ENCODE measurements around the gene ARL3. TPM values are rescaled to one million over a fixed set of nuclear protein-coding genes. Genes with fewer than 3 reads are reported as not detected.
A peak's percentile ranks its signal among the peaks of the same experiment; 100 is the strongest.

The ARL3 gene
- total RNA-seq, 1 donor: 5.8 TPM

- DNase-seq (ENCODE audit: insufficient read length, low spot score, missing footprints): peak; percentile 81
- Histone ChIP-seq H2AFZ (ENCODE audit: low read length) (peak overlapping the region; percentile 40), H3K9me3 (ENCODE audit: low read depth, low read length) (no peaks in the 10 kb centered on the region), H3K27ac (ENCODE audit: low read depth, low read length) (peak overlapping the region; percentile 4), H3K36me3 (ENCODE audit: insufficient read depth, low read length) (peaks cover 4% of the 10 kb centered on the region), H3K4me2 (ENCODE audit: insufficient read depth, low read length) (peak overlapping the region; percentile 70), H3K27me3 (ENCODE audit: insufficient read depth, low read length) (no peaks in the 10 kb centered on the region), H3K4me3 (ENCODE audit: insufficient read depth, low read length) (peak overlapping the region; percentile 52), H3K79me2 (ENCODE audit: insufficient read depth, low read length) (no peaks in the 10 kb centered on the region), H4K20me1 (ENCODE audit: insufficient read depth, low read length) (no peaks in the 10 kb centered on the region), H3K4me1 (ENCODE audit: insufficient read depth, low read length) (peaks cover 40% of the 10 kb centered on the region)
- peak; percentile 77 for TF ChIP-seq CTCF (IDR thresholded peaks at IDR 0.05; ENCODE audit: extremely low read depth, low read depth, low read length)
These were observed 35.3 kb downstream of the ARL3 start for GRCh38 chr10:102678842-102679289.

GRCh38 chr10:102678068-102678400 lies 36.2 kb downstream of the ARL3 start:
- H3K36me3 ChIP-seq (ENCODE audit: insufficient read depth, low read length): no peaks in the 10 kb centered on the region
- no peak overlapping the region for H3K4me3 ChIP-seq (ENCODE audit: insufficient read depth, low read length)

GRCh38 chr10:102677331-102678067 lies 36.7 kb downstream of the ARL3 start:
- Histone ChIP-seq H3K4me2 (ENCODE audit: insufficient read depth, low read length) (no peak overlapping the region), H3K79me2 (ENCODE audit: insufficient read depth, low read length) (no peaks in the 10 kb centered on the region), H3K36me3 (ENCODE audit: insufficient read depth, low read length) (no peaks in the 10 kb centered on the region), H3K4me3 (ENCODE audit: insufficient read depth, low read length) (no peak overlapping the region), H3K27ac (ENCODE audit: low read depth, low read length) (peak overlapping the region; percentile 37), H4K20me1 (ENCODE audit: insufficient read depth, low read length) (no peaks in the 10 kb centered on the region), H3K4me1 (ENCODE audit: insufficient read depth, low read length) (peaks cover 44% of the 10 kb centered on the region), H3K9me3 (ENCODE audit: low read depth, low read length) (no peaks in the 10 kb centered on the region), H3K27me3 (ENCODE audit: insufficient read depth, low read length) (no peaks in the 10 kb centered on the region), H2AFZ (ENCODE audit: low read length) (no peak overlapping the region)
- DNase-seq (ENCODE audit: insufficient read length, low spot score, missing footprints): peak; percentile 30
- TF ChIP-seq CTCF (IDR thresholded peaks at IDR 0.05; ENCODE audit: extremely low read depth, low read depth, low read length): no peak

More at GRCh38 chr10:102678068-102678400, 36.2 kb downstream of the ARL3 start:
- Histone ChIP-seq H3K27ac (ENCODE audit: low read depth, low read length) (no peak overlapping the region), H3K79me2 (ENCODE audit: insufficient read depth, low read length) (no peaks in the 10 kb centered on the region), H3K27me3 (ENCODE audit: insufficient read depth, low read length) (no peaks in the 10 kb centered on the region), H4K20me1 (ENCODE audit: insufficient read depth, low read length) (no peaks in the 10 kb centered on the region), H3K4me1 (ENCODE audit: insufficient read depth, low read length) (peaks cover 44% of the 10 kb centered on the region), H2AFZ (ENCODE audit: low read length) (no peak overlapping the region), H3K4me2 (ENCODE audit: insufficient read depth, low read length) (no peak overlapping the region), H3K9me3 (ENCODE audit: low read depth, low read length) (no peaks in the 10 kb centered on the region)
- DNase-seq (ENCODE audit: insufficient read length, low spot score, missing footprints): peak; percentile 77
- TF ChIP-seq CTCF (IDR thresholded peaks at IDR 0.05; ENCODE audit: extremely low read depth, low read depth, low read length): no peak

DNA sequence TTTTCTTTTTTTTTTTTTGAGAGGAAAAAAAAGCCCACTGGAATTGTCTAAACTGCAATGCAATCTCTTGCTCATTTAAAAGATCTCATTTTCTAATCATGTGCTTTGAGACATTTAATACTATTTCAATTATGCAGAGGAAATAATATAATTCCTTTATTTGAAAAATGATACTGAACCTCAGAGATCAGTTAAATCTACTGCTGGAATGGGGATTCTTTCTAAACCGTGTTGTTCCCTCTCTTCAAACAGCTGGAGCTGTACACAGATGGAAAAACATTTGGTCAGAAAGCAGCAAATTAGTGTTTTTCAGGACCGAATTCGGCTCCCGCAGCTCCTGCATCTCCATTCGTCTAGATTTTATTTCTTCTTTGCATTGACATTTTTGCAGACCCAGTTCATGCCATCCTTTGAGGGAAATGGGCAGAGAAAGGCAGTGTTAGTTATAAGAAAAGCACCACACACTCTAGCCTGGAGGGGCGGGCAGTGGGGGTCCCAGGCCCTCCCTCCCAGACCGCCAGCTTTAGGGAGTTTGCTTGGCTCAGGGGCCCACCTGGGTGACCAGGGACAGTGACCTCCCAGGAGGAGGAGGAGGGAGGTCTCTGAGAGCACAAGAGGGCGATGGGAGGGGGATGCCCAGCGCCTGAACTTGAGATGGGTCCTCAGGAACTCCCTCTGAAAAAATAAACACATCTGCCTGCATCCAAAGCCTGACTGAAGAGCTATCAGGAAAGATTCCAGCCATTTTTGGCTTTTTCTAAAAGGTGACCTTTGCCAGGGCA lies 37.5 kb downstream of the ARL3 start:
- Histone ChIP-seq H3K36me3 (ENCODE audit: insufficient read depth, low read length) (no peaks in the 10 kb centered on the region), H3K9me3 (ENCODE audit: low read depth, low read length) (no peaks in the 10 kb centered on the region), H3K4me1 (ENCODE audit: insufficient read depth, low read length) (peaks cover 44% of the 10 kb centered on the region), H3K27ac (ENCODE audit: low read depth, low read length) (peak overlapping the region; percentile 97), H3K4me3 (ENCODE audit: insufficient read depth, low read length) (peak overlapping the region; percentile 36), H3K79me2 (ENCODE audit: insufficient read depth, low read length) (no peaks in the 10 kb centered on the region), H3K4me2 (ENCODE audit: insufficient read depth, low read length) (peak overlapping the region; percentile 90), H3K27me3 (ENCODE audit: insufficient read depth, low read length) (no peaks in the 10 kb centered on the region), H2AFZ (ENCODE audit: low read length) (no peak overlapping the region), H4K20me1 (ENCODE audit: insufficient read depth, low read length) (no peaks in the 10 kb centered on the region)
- DNase-seq (ENCODE audit: insufficient read length, low spot score, missing footprints): peak; percentile 67
- no peak for TF ChIP-seq CTCF (IDR thresholded peaks at IDR 0.05; ENCODE audit: extremely low read depth, low read depth, low read length)

Measured in osteoblast (primary cell).